Naive B cell (primary cell): ENCODE measurements around the gene RASGRF1. TPM values are rescaled to one million over a fixed set of nuclear protein-coding genes. Genes with fewer than 3 reads are reported as not detected.

ENCODE experiments used
- ATAC-seq, 2 donors: fragments of 150-1000 bp; cut with Tn5 transposase; 2 replicates each; pipeline ENCODE4 v1.10.0; 2021; ENCODE audit warnings: low read depth in 2 of 2, mild to moderate bottlenecking in 2 of 2, moderate library complexity in 2 of 2
- DNase-seq: peaks from one replicate; pipeline ENCODE4 v3.0.0; 2022
- H3K27ac Mint-ChIP-seq, 6 donors: one replicate each; pipeline ENCODE4 v1.8.0; 2020 to 2022; ENCODE audit warnings: mild to moderate bottlenecking in 6 of 6, mixed read lengths in 6 of 6, moderate library complexity in 5 of 6, inconsistent platforms in 2 of 6
- H3K27me3 Mint-ChIP-seq, 3 donors: one replicate each; pipeline ENCODE4 v1.8.0; 2021 to 2022; ENCODE audit warnings: mixed read lengths in 3 of 3, mild to moderate bottlenecking in 1 of 3
- H3K36me3 Mint-ChIP-seq, 2 donors: one replicate each; pipeline ENCODE4 v1.8.0; 2020 to 2022; ENCODE audit warnings: mixed read lengths in 2 of 2, inconsistent platforms in 1 of 2, mild to moderate bottlenecking in 1 of 2
- H3K4me1 Mint-ChIP-seq, 3 donors: one replicate each; pipeline ENCODE4 v1.8.0; 2020 to 2022; ENCODE audit warnings: mixed read lengths in 3 of 3, inconsistent platforms in 1 of 3, mild to moderate bottlenecking in 1 of 3, moderate library complexity in 1 of 3
- H3K4me3 Mint-ChIP-seq, 8 donors: one replicate each; pipeline ENCODE4 v1.8.0; 2020 to 2022; ENCODE audit warnings: mild to moderate bottlenecking in 8 of 8, mixed read lengths in 8 of 8, moderate library complexity in 8 of 8, inconsistent platforms in 2 of 8
- H3K9me3 Mint-ChIP-seq, 7 donors: one replicate each; pipeline ENCODE4 v1.8.0; 2020 to 2022; ENCODE audit warnings: mixed read lengths in 7 of 7, mild to moderate bottlenecking in 5 of 7, inconsistent platforms in 2 of 7, moderate library complexity in 1 of 7
- polyA plus RNA-seq, 6 donors: library from polyadenylated mRNA; unstranded; fragments of 300-500 nt; fragmentation: Illumina TruSeq; gene quantifications; one replicate each; pipeline ENCODE4 v1.2.3, GENCODE V29; 2021; ENCODE audit warnings: low read depth in 6 of 6

The RASGRF1 gene
- polyA plus RNA-seq, 6 donors from 2014 or later = 0.04 to 0.25 TPM; not detected in 4

- Mint-ChIP-seq H3K27me3 (peaks cover 45 to 88% (median 87%) of the 10 kb centered on the region in 3 donors), H3K4me3 (peak overlapping the region in 7 of 8 donors; percentile 42 to 77 (median 65)), H3K36me3 (peaks cover 5 to 11% of the 10 kb centered on the region in 2 donors), H3K27ac (peak overlapping the region in 1 of 6 donors; percentile 69), H3K9me3 (no peaks in the 10 kb centered on the region), H3K4me1 (peaks cover 19 to 31% (median 22%) of the 10 kb centered on the region in 3 donors)
- peak; percentile 30 to 33 for ATAC-seq
- no peak for DNase-seq
Measured at GRCh38 chr15:79091204-79091867, 756 bp upstream of the RASGRF1 start.

GRCh38 chr15:79089890-79090486 is 592 bp downstream of the RASGRF1 start:
- H3K9me3 Mint-ChIP-seq = no peaks in the 10 kb centered on the region
- peak overlapping the region in 6 of 8 donors; percentile 53 to 77 (median 64) for H3K4me3 Mint-ChIP-seq
- H3K27ac Mint-ChIP-seq = peak overlapping the region in 1 of 6 donors; percentile 69
- peaks cover 19 to 31% (median 22%) of the 10 kb centered on the region in 3 donors for H3K4me1 Mint-ChIP-seq
- H3K36me3 Mint-ChIP-seq = peaks cover 5 to 11% of the 10 kb centered on the region in 2 donors
- H3K27me3 Mint-ChIP-seq = peaks cover 45 to 88% (median 83%) of the 10 kb centered on the region in 3 donors
- ATAC-seq (no peak), DNase-seq (no peak)

GRCh38 chr15:79089331-79089889 is 1.2 kb downstream of the RASGRF1 start:
- peaks cover 43 to 88% (median 83%) of the 10 kb centered on the region in 3 donors for H3K27me3 Mint-ChIP-seq
- H3K36me3 Mint-ChIP-seq = peaks cover 5 to 11% of the 10 kb centered on the region in 2 donors
- no peaks in the 10 kb centered on the region for H3K9me3 Mint-ChIP-seq
- ATAC-seq (no peak), DNase-seq (no peak)
- H3K4me3 Mint-ChIP-seq = peak overlapping the region in 2 of 8 donors; percentile 4 to 20
- H3K27ac Mint-ChIP-seq = no peak overlapping the region
- H3K4me1 Mint-ChIP-seq = peaks cover 19 to 31% (median 22%) of the 10 kb centered on the region in 3 donors

GRCh38 chr15:79088426-79089205 is 2.0 kb downstream of the RASGRF1 start:
- Mint-ChIP-seq H3K4me1 (peaks cover 19 to 31% (median 22%) of the 10 kb centered on the region in 3 donors), H3K4me3 (peak overlapping the region in 2 of 8 donors; percentile 15 to 53), H3K9me3 (no peaks in the 10 kb centered on the region), H3K27ac (no peak overlapping the region), H3K27me3 (peaks cover 40 to 85% (median 85%) of the 10 kb centered on the region in 3 donors), H3K36me3 (peaks cover 5 to 11% of the 10 kb centered on the region in 2 donors)
- no peak for DNase-seq
- ATAC-seq = no peak

GRCh38 chr15:79086814-79087213 is 3.8 kb downstream of the RASGRF1 start:
- no peaks in the 10 kb centered on the region for H3K36me3 Mint-ChIP-seq
- H3K4me3 Mint-ChIP-seq = peak overlapping the region in 1 of 8 donors; percentile 53
- peaks cover 10 to 20% (median 12%) of the 10 kb centered on the region in 3 donors for H3K4me1 Mint-ChIP-seq
- no peak for DNase-seq
- peaks cover 27 to 72% (median 71%) of the 10 kb centered on the region in 3 donors for H3K27me3 Mint-ChIP-seq
- H3K27ac Mint-ChIP-seq = peak overlapping the region in 1 of 6 donors; percentile 20
- no peak for ATAC-seq
- H3K9me3 Mint-ChIP-seq = no peaks in the 10 kb centered on the region

- Mint-ChIP-seq H3K9me3 (no peaks in the 10 kb centered on the region), H3K4me1 (peaks cover 0 to 6% (median 0%) of the 10 kb centered on the region in 3 donors), H3K27ac (peak overlapping the region in 1 of 6 donors; percentile 66), H3K4me3 (no peak overlapping the region), H3K27me3 (peaks cover 27 to 54% (median 52%) of the 10 kb centered on the region in 3 donors), H3K36me3 (no peaks in the 10 kb centered on the region)
- no peak for ATAC-seq
- DNase-seq = no peak
Measured at GRCh38 chr15:79084308-79084968, 6.1 kb downstream of the RASGRF1 start.

- Mint-ChIP-seq H3K36me3 (no peaks in the 10 kb centered on the region), H3K9me3 (peaks cover 0 to 6% (median 0%) of the 10 kb centered on the region in 7 donors), H3K4me1 (peaks cover 8 to 13% (median 11%) of the 10 kb centered on the region in 3 donors), H3K27me3 (peaks cover 18 to 41% (median 39%) of the 10 kb centered on the region in 3 donors), H3K27ac (no peak overlapping the region), H3K4me3 (no peak overlapping the region)
- DNase-seq (no peak), ATAC-seq (no peak)
Measured at GRCh38 chr15:79083154-79083553, 7.4 kb downstream of the RASGRF1 start.

- H3K9me3 Mint-ChIP-seq = peaks cover 0 to 6% (median 0%) of the 10 kb centered on the region in 7 donors
- H3K27ac Mint-ChIP-seq = peak overlapping the region in 2 of 6 donors; percentile 3 to 84
- peaks cover 13 to 35% (median 33%) of the 10 kb centered on the region in 3 donors for H3K27me3 Mint-ChIP-seq
- DNase-seq = no peak
- H3K36me3 Mint-ChIP-seq = no peaks in the 10 kb centered on the region
- peaks cover 11 to 15% (median 13%) of the 10 kb centered on the region in 3 donors for H3K4me1 Mint-ChIP-seq
- H3K4me3 Mint-ChIP-seq = no peak overlapping the region
- ATAC-seq = no peak
Measured at GRCh38 chr15:79082363-79083070, 8.1 kb downstream of the RASGRF1 start.

- Mint-ChIP-seq H3K36me3 (no peaks in the 10 kb centered on the region), H3K27ac (peak overlapping the region; percentile 15 to 94 (median 78)), H3K4me1 (peaks cover 11 to 15% (median 13%) of the 10 kb centered on the region in 3 donors), H3K4me3 (peak overlapping the region in 6 of 8 donors; percentile 30 to 84 (median 66)), H3K9me3 (peaks cover 0 to 6% (median 0%) of the 10 kb centered on the region in 7 donors), H3K27me3 (peaks cover 3 to 10% (median 8%) of the 10 kb centered on the region in 3 donors)
- DNase-seq (peak; percentile 42), ATAC-seq (peak; percentile 88 to 91)
Measured at GRCh38 chr15:79078763-79079410, 11.7 kb downstream of the RASGRF1 start.

- ATAC-seq = no peak
- H3K36me3 Mint-ChIP-seq = no peaks in the 10 kb centered on the region
- peaks cover 11 to 15% (median 13%) of the 10 kb centered on the region in 3 donors for H3K4me1 Mint-ChIP-seq
- peaks cover 0 to 6% (median 0%) of the 10 kb centered on the region in 7 donors for H3K9me3 Mint-ChIP-seq
- H3K4me3 Mint-ChIP-seq = no peak overlapping the region
- DNase-seq = no peak
- peak overlapping the region in 5 of 6 donors; percentile 12 to 94 (median 80) for H3K27ac Mint-ChIP-seq
- H3K27me3 Mint-ChIP-seq = peaks cover 0 to 5% (median 3%) of the 10 kb centered on the region in 3 donors
Measured at GRCh38 chr15:79078003-79078402, 12.6 kb downstream of the RASGRF1 start.

- Mint-ChIP-seq H3K4me3 (no peak overlapping the region), H3K27ac (peak overlapping the region in 2 of 6 donors; percentile 28 to 77), H3K36me3 (no peaks in the 10 kb centered on the region), H3K9me3 (peaks cover 0 to 6% (median 0%) of the 10 kb centered on the region in 7 donors), H3K27me3 (peaks cover 3 to 9% (median 6%) of the 10 kb centered on the region in 3 donors), H3K4me1 (peaks cover 11 to 15% (median 13%) of the 10 kb centered on the region in 3 donors)
- no peak for DNase-seq
- ATAC-seq = no peak
Measured at GRCh38 chr15:79076661-79077060, 13.9 kb downstream of the RASGRF1 start.
